Measurements from ENCODE around the gene COQ7.

DNA sequence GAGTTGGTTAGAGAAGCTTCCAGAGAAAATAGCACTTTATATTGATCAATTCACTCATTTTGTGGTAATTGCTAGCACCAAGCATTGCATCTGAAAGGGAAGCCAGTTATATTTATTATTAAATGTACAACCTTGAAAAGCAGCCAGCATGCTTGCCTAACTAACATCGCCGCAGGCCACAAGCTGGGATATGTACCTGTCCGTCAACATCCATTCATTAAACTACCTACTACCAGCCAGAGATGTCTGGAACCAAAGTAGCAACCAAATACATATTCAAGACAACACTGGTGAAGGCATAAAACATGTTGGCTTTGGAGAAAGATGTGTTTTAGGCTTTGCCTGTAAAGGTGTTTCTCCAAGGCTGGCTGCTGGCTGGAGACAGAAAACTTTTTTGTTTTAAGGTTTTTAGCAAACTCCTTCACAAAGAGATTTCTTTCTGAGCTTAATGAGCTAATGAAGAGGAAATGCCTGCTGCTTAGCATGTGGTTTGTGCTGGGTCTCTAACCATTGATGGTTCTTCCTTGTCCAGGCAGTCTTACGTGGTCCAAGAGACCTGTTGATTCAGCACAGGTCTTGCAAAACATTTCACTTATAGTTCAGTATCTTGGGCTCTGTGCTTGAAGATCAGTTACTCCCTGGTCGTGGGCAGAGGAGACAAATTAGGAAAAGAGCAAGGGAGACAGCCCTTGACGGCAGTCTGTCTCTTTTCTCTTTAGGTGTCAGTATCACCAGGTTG, 49.5 kb downstream of the COQ7 start:
- TF ChIP-seq POLR2AphosphoS5 (IDR thresholded peaks at IDR 0.05; ENCODE audit: low read depth, low read length) (no peak), TAF1 (IDR thresholded peaks at IDR 0.05; ENCODE audit: borderline replicate concordance, low read depth, low read length) (no peak)

Data from GM12892 (cell line).